Measurements from ENCODE around the gene ABHD4. TPM values are rescaled to one million over a fixed set of nuclear protein-coding genes. Genes with fewer than 3 reads are reported as not detected.

The ABHD4 gene
- total and polyA plus RNA-seq, 2 experiments from 2014 or later: 39.1 to 40.0 TPM

- Histone ChIP-seq H3K36me3 (ENCODE audit: insufficient read depth) (no peaks in the 10 kb centered on the region), H4K20me1 (replicated peaks; ENCODE audit: insufficient read depth) (no peaks in the 10 kb centered on the region), H3K27ac (ENCODE audit: low read depth) (0 out of 2 replicates have a peak overlapping the region, but pooled peaks have one; percentile 4), H3K4me3 (no peak overlapping the region), H3K4me2 (no peak overlapping the region), H3K79me2 (replicated peaks; ENCODE audit: insufficient read depth) (no peaks in the 10 kb centered on the region), H3F3A (replicated peaks; ENCODE audit: low read depth) (peaks cover 12% of the 10 kb centered on the region; the same call in 1 of the 2 replicates), H3K27me3 (ENCODE audit: insufficient read depth) (no peaks in the 10 kb centered on the region), H2AFZ (no peak overlapping the region), H3K9me2 (ENCODE audit: insufficient read depth) (no peaks in the 10 kb centered on the region), H3K4me1 (ENCODE audit: insufficient read depth) (peaks cover 26% of the 10 kb centered on the region)
- peaks cover 3% of the 10 kb centered on the region; the same call in 1 of the 3 replicates for H3K9me3 Mint-ChIP-seq
- H3K27me3 Mint-ChIP-seq (ENCODE audit: insufficient read depth, low read depth, poor library complexity): peaks cover 10% of the 10 kb centered on the region
- DNase-seq (ENCODE audit: low spot score) (no peak), ATAC-seq (no peak)
- TF ChIP-seq CTCF (conservative IDR thresholded peaks at IDR 0.05; ENCODE audit: low read depth in 2 of 2) (no peak), EZH2phosphoT487 (IDR thresholded peaks at IDR 0.05; ENCODE audit: unreplicated experiment) (no peak), NANOG (IDR thresholded peaks at IDR 0.05; ENCODE audit: borderline replicate concordance) (no peak), ZNF114 (CRISPR knock-in tag; IDR thresholded peaks at IDR 0.05) (no peak), JUNB (IDR thresholded peaks at IDR 0.05; ENCODE audit: unreplicated experiment) (no peak), EZH2 (IDR thresholded peaks at IDR 0.05; ENCODE audit: low read depth, unreplicated experiment) (no peak), CREB1 (CRISPR knock-in tag; IDR thresholded peaks at IDR 0.05; ENCODE audit: low read depth) (no peak), POLR2AphosphoS5 (IDR thresholded peaks at IDR 0.05; ENCODE audit: low read depth) (no peak), STAT1 (IDR thresholded peaks at IDR 0.05; ENCODE audit: unreplicated experiment) (no peak), ZNF331 (CRISPR knock-in tag; IDR thresholded peaks at IDR 0.05; ENCODE audit: low read depth) (no peak)
- TF ChIP-seq, protein P1, sequence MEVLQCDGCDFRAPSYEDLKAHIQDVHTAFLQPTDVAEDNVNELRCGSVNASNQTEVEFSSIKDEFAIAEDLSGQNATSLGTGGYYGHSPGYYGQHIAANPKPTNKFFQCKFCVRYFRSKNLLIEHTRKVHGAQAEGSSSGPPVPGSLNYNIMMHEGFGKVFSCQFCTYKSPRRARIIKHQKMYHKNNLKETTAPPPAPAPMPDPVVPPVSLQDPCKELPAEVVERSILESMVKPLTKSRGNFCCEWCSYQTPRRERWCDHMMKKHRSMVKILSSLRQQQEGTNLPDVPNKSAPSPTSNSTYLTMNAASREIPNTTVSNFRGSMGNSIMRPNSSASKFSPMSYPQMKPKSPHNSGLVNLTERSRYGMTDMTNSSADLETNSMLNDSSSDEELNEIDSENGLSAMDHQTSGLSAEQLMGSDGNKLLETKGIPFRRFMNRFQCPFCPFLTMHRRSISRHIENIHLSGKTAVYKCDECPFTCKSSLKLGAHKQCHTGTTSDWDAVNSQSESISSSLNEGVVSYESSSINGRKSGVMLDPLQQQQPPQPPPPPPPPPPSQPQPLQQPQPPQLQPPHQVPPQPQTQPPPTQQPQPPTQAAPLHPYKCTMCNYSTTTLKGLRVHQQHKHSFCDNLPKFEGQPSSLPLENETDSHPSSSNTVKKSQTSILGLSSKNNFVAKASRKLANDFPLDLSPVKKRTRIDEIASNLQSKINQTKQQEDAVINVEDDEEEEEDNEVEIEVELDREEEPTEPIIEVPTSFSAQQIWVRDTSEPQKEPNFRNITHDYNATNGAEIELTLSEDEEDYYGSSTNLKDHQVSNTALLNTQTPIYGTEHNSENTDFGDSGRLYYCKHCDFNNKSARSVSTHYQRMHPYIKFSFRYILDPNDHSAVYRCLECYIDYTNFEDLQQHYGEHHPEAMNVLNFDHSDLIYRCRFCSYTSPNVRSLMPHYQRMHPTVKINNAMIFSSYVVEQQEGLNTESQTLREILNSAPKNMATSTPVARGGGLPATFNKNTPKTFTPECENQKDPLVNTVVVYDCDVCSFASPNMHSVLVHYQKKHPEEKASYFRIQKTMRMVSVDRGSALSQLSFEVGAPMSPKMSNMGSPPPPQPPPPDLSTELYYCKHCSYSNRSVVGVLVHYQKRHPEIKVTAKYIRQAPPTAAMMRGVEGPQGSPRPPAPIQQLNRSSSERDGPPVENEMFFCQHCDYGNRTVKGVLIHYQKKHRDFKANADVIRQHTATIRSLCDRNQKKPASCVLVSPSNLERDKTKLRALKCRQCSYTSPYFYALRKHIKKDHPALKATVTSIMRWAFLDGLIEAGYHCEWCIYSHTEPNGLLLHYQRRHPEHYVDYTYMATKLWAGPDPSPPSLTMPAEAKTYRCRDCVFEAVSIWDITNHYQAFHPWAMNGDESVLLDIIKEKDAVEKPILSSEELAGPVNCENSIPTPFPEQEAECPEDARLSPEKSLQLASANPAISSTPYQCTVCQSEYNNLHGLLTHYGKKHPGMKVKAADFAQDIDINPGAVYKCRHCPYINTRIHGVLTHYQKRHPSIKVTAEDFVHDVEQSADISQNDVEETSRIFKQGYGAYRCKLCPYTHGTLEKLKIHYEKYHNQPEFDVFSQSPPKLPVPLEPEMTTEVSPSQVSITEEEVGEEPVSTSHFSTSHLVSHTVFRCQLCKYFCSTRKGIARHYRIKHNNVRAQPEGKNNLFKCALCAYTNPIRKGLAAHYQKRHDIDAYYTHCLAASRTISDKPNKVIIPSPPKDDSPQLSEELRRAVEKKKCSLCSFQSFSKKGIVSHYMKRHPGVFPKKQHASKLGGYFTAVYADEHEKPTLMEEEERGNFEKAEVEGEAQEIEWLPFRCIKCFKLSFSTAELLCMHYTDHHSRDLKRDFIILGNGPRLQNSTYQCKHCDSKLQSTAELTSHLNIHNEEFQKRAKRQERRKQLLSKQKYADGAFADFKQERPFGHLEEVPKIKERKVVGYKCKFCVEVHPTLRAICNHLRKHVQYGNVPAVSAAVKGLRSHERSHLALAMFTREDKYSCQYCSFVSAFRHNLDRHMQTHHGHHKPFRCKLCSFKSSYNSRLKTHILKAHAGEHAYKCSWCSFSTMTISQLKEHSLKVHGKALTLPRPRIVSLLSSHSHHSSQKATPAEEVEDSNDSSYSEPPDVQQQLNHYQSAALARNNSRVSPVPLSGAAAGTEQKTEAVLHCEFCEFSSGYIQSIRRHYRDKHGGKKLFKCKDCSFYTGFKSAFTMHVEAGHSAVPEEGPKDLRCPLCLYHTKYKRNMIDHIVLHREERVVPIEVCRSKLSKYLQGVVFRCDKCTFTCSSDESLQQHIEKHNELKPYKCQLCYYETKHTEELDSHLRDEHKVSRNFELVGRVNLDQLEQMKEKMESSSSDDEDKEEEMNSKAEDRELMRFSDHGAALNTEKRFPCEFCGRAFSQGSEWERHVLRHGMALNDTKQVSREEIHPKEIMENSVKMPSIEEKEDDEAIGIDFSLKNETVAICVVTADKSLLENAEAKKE (CRISPR knock-in tag; IDR thresholded peaks at IDR 0.05): no peak
- TF ChIP-seq, protein P2, sequence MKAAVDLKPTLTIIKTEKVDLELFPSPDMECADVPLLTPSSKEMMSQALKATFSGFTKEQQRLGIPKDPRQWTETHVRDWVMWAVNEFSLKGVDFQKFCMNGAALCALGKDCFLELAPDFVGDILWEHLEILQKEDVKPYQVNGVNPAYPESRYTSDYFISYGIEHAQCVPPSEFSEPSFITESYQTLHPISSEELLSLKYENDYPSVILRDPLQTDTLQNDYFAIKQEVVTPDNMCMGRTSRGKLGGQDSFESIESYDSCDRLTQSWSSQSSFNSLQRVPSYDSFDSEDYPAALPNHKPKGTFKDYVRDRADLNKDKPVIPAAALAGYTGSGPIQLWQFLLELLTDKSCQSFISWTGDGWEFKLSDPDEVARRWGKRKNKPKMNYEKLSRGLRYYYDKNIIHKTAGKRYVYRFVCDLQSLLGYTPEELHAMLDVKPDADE (IDR thresholded peaks at IDR 0.05): no peak
- TF ChIP-seq, protein P3, sequence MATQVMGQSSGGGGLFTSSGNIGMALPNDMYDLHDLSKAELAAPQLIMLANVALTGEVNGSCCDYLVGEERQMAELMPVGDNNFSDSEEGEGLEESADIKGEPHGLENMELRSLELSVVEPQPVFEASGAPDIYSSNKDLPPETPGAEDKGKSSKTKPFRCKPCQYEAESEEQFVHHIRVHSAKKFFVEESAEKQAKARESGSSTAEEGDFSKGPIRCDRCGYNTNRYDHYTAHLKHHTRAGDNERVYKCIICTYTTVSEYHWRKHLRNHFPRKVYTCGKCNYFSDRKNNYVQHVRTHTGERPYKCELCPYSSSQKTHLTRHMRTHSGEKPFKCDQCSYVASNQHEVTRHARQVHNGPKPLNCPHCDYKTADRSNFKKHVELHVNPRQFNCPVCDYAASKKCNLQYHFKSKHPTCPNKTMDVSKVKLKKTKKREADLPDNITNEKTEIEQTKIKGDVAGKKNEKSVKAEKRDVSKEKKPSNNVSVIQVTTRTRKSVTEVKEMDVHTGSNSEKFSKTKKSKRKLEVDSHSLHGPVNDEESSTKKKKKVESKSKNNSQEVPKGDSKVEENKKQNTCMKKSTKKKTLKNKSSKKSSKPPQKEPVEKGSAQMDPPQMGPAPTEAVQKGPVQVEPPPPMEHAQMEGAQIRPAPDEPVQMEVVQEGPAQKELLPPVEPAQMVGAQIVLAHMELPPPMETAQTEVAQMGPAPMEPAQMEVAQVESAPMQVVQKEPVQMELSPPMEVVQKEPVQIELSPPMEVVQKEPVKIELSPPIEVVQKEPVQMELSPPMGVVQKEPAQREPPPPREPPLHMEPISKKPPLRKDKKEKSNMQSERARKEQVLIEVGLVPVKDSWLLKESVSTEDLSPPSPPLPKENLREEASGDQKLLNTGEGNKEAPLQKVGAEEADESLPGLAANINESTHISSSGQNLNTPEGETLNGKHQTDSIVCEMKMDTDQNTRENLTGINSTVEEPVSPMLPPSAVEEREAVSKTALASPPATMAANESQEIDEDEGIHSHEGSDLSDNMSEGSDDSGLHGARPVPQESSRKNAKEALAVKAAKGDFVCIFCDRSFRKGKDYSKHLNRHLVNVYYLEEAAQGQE (IDR thresholded peaks at IDR 0.05; ENCODE audit: unreplicated experiment): no peak
- H3K36me3 Mint-ChIP-seq (ENCODE audit: low read depth): peaks cover 3% of the 10 kb centered on the region; the same call in 1 of the 3 replicates
- H3K4me3 Mint-ChIP-seq: no peak overlapping the region; the same call in 2 of the 3 replicates
- H3K4me1 Mint-ChIP-seq: peaks cover 29% of the 10 kb centered on the region
- peak overlapping the region; percentile 81 for H3K27ac Mint-ChIP-seq
These were observed 39.1 kb upstream of the ABHD4 start for GRCh38 chr14:22559041-22559440.
